GM18519 (cell line): ENCODE measurements around the gene DYNC1LI2.

Experiments used
- ATAC-seq: cut with Tn5 transposase; IDR thresholded peaks from one replicate; pipeline ENCODE4 v1.9.1; 2021; ENCODE audit warnings: mild to moderate bottlenecking, moderate library complexity; ENCODE audit not compliant: unreplicated experiment, low FRiP score

DYNC1LI2 gene

DNA sequence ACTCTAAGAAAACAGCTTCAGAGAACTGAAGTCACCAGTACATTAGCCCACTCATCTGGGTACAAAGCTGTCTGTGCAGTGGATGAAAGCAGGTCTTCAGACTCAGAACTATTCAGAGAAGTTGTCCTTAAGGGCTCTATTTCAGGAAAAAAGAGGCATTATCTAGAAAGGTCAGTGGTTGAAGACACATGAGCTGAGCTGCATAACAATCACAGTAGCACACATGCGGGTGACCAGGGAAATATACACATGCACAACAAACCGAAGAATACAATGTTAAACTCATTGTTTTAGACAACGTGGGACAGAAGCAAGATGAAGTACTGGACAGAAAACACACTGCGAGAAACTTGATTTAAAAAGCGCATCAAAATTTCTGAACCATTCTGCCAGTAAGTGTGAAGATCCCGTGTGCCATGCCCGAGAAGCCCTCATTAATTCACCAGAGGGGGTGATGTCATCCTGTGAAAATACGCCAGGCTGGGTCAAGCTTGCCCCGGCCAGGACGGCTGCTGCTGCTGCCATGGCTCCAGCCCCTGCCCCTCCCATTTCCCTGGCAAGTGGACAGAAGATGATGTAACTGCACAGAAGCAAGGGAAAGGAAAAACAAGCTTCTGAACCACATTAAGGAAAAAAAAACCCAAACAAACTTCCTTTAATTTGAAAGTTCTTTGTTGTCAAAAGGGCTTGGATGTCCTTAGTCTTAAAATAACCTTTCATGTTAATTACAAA, 10.1 kb downstream of the DYNC1LI2 start:
- ATAC-seq, result no peak

DNA sequence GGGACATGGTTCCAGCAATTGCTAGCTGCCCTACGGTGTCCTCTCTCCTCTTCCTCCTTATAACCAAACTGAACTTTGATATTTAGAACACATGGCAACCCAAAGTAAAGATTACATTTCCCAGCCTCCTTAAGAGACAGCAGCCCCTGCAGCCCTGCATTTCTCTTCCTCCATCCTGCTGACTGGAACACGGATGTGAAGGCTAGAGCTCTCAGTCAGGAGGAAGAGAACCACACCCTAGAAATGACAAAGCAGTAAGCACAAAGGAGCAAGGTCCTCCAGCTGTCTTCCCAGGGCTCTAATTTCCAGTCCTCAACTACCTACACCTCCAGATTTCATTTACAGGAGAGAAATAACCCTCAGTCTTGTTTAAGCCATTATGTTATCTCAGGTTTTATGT, 10.9 kb downstream of the DYNC1LI2 start:
- no peak for ATAC-seq

DNA sequence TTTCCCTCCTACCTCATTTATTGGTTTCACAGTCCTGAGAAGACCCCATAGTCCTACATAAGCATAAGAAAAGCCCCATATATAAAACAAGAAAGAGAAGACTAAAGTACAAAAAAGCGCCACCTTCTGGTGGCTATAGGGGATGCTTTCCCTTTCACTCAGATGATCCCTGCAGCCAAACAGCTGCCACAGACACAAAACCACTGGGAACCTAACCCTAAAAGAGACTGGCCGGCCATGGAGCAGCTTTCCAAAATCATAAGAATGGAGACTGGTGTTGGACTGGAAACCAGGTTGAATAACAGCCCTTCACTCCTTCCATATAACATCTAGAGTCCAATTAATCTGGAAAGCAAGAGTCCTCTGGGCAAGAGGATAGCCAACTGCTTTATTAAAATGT, 11.4 kb downstream of the DYNC1LI2 start:
- no peak for ATAC-seq

DNA sequence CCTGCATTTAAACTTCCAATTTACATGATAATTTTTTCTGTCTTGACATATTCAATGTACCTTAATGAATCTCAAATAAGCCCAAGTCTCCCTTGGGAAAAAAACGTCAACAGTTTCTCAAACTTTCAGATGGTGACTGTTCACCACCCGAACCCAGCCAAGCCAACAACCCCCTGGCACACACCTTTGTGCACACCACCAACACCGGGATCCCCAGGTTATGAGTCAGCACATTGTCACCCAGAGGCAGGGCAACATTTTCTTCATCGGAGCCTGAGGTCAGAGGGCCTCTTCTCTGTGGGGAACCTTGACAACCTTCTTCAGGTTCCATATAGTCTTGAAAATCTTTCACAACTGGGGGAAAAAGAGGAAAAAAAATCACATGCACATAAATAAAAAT, 15.5 kb downstream of the DYNC1LI2 start:
- ATAC-seq, result no peak

DNA sequence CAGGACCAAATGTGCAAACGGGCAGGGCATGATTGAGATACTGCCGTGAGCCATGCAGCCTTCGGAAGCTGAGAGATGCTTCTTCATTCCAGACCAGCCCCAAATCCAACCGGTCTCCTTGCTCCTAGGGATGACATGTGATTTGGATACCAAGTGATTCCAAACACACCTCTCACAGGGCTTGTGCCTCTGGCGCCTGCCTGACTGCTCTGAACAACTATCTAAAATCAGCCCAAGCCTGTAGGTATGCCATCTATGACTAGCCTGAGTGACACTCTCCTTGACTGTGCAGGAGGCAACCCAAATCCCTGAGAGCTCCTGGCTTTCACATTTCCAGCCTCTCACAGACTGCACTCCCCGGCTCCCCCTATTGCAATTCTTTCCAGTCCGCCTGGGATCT, 20.3 kb downstream of the DYNC1LI2 start:
- no peak for ATAC-seq

DNA sequence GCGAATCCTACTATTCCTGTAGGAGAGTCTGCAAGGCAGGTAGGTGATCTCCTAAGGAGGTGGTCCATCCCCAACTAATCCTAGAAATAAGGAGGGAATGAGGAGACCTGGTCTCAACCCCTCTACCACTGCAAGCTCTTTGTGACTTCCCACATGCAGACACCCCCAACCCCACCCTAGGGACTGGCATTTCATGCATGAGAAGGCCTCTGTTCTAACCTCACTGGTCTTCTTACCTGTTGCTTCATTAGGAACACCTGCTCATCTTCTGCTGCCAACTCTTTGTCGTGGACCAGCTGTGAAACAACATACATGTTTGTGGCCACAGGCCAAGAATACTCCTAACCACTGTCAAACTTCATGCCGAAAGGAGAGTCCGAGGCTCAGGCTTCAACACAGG, 22.6 kb downstream of the DYNC1LI2 start:
- ATAC-seq, result no peak

DNA sequence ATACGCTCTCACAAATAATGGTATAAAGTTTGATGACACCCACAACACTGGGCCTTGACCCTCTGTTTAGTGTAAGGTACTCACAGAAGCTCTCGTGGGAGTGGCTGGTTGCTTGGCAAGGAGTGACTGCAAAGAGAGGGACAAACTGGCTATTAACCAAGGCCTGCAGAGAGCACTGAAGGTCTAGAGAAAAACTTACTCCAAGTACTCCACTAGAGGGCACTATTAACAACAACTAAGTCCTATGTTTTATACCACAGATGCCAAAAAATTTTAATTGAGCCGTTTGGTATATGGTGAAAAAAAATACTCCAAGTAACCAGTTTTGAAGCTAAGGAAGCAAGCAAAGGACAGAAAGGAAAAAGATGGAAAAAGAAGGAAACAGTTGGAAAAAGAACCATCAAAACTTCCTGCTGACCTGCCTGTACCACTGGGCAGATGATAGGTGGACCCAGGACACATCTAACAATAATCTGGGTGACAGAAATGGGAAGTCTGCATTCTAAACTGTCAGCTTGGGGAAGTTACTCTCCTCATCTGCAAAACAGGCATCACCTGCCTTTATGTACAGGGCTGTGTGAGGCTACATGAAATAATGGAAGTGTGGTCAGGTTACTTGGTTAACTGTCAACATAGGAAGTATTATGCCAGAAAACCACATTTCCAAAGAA, 23.2 kb downstream of the DYNC1LI2 start:
- no peak for ATAC-seq

DNA sequence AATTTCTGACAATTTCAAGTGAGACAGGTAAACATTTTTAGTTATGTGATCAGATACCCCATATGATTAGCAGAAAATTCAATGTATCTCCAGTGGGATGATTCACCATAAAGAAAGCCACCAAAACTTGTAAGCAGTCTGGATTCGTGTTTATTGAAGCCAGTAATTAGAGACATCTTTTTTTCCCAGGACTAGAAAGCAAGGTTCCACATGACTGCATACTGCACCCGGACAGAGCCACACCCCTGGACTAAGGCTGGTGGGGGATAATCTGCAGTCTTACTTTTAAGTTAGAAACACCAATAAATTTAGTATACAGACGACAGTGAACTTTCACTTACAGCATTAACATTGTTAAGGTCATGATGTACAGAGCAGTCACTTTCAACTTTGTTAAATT, 30.6 kb downstream of the DYNC1LI2 start:
- no peak for ATAC-seq

DNA sequence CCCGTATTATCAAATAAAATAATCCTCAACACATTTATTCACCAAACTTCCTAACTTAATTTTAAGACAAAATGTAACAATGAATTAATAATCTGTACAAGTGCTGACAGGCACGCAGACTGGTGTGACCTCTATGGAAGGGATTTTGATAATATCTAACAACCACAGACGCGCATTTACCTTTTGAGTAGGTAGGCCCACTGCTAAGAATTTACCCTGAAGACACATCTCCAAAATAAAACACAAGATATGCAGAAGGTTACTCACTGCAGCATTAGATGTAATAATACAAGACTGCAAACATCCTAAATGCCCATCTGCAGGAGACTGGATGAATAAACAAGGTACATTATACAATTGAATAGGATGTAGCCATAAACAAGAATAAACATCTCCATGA, 32.2 kb downstream of the DYNC1LI2 start:
- ATAC-seq, result no peak

DNA sequence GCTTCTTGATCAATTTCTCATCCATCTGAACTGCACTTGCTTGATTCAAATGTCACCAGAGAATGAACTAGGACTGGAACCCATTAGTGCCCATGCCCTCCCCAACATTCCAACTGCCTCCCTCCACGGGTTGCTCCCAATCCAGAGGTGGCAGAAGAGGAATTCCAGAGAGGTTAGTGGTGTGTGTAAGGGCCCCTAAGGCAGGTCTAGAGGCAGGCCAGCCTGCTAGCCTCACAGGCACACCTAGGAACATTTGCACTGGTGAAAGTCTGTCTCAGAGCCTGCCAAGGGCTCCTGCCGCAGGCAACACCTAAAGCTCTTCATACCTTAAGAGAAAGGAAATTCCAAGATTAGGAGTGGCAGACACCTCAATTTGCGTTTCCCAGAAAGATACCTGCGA, 33.6 kb downstream of the DYNC1LI2 start:
- no peak for ATAC-seq

DNA sequence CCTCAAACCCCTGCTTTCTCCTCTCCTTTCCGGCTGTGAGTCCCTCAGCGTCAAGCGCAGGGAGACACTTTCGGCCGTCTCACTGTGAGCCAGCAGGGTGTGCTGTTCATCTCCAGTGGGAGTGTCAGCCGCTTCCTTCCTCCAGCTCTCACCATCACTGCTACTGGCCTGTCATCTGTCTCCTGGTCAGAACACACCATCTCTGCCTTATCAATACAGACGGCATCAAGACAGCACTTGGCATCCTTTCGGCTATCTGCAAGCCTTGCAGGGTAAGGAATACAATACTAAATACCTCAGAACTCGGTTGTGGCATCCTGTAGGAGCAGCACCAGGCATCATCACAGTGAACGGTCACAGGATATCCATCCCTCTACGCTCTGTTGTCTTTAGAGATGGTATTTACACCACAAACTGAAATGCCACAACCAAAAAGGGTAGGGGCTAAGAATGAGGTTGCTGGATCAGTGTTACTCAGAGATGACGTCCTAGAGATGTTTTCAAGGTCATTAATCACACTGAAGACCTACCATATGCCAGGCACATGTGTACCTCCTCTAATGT, 34.2 kb downstream of the DYNC1LI2 start:
- ATAC-seq, result no peak

DNA sequence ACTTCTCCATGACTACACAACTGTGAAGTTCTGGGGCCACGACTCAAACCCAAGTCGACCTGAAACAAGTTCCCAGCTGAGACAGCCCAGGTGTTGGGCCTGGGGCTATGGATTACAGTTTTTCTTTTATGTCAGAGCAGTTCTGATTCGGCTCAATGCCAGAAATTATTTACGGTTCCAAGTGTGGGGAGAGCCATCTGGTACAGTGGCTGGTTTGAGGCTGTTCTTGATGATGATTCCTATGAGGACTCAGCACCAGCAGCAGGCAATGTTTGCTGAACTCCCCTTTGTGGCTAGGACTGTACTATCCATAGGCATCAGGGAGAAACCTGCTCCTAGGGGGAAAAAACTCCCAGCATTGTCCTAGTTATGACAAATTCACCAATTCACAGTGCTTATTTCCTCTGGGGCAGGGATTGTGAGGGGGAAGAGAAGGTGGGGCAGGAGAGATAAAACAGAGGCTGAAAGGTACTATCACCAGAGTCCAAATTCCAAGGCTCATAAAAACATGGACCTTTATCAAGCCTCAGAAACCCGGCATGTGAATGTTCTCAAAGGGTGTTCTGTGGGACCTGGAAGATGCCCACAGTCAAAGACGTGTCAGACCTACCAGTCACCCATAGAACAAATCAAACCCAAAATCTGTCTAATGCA, 36.6 kb downstream of the DYNC1LI2 start:
- ATAC-seq, result no peak

DNA sequence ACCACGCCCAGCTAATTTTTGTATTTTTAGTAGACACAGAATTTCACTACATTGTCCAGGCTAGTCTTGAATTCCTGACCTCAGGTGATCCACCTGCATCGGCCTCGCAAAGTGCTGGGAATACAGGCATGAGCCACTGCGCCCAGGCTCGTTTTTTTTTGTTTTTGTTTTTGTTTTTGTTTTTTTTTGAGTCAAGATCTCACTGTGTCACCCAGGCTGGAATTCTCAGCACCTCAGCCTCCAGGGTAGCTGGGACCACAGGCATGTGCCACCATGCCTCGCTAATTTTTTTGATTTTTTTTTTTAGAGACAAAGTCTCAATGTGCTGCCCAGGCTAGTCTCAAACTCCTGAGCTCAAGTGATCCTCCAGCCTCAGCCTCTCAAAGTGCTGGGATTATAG, 37.3 kb downstream of the DYNC1LI2 start:
- ATAC-seq, result no peak

DNA sequence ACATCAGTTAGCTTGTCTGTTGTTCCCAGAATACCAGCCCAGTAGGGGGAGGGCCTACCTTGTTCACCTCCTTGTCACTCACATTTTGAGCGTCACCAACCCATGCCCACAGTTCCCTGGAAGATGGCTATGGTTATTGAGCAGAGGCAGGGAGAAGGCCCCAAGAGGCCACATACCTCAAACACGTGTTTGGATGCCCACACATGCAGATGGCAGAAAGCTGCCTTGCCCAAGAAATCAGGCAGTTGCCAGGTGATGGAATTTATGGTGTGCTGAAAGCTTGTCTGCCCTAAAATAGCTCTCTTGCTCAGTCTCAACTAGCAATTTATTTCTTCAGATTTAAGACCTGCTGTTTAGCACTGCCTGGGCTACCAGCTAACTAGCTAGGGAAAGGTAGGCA, 38.3 kb downstream of the DYNC1LI2 start:
- no peak for ATAC-seq

DNA sequence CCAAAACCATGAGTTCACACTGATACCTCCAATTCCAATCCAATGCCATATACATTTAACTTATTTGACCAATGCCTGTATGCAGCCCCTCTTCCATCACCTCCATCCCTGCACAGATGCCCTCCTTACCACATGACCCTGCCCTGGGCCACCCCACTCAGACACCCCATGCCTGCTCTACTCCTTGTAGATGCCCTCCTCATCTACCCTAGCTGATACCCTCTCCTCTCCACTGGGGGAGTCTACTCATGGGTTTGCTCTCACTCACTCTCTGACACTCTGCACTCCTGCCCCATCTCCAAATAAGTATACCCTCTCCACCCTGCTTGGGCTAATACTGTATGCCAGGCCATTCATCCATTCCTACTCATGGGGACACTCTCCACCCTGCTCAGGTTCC, 38.9 kb downstream of the DYNC1LI2 start:
- no peak for ATAC-seq

DNA sequence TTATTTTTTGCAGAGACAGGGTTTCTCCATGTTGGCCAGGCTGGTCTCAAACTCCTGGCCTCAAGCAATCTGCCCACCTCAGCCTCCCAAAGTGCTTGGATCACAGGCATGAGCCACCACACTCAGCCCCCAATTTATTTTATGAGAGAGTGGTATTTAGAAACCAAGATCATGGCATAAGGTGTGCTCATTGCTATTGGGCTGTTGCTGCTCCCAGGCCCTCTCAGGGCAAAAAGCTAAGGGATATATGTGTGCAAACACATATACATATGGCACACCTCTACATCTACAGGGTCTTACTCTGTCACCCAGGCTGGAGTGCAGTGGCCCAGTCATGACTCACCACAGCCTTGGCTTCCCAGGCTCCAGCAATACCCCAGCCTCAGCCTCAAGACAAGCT, 39.8 kb downstream of the DYNC1LI2 start:
- no peak for ATAC-seq

DNA sequence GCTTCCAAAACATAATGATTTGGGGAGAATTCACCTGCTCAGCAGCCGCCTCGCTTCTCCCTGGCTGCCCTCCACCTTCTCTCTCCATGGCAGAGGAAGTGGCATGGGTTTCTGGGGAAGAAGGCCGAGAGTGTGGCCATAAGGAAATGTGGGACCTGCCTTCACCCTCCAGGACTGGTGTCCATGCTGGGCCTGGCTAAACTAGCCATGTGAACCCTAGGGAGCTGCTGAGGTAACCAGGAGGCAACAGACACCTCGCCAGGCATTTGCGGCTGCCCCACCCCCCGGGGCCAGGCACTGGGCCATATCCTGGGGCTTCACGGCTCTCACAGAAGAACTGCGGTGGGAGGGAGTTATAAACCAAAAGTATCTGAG, 44.9 kb downstream of the DYNC1LI2 start:
- ATAC-seq, result no peak

DNA sequence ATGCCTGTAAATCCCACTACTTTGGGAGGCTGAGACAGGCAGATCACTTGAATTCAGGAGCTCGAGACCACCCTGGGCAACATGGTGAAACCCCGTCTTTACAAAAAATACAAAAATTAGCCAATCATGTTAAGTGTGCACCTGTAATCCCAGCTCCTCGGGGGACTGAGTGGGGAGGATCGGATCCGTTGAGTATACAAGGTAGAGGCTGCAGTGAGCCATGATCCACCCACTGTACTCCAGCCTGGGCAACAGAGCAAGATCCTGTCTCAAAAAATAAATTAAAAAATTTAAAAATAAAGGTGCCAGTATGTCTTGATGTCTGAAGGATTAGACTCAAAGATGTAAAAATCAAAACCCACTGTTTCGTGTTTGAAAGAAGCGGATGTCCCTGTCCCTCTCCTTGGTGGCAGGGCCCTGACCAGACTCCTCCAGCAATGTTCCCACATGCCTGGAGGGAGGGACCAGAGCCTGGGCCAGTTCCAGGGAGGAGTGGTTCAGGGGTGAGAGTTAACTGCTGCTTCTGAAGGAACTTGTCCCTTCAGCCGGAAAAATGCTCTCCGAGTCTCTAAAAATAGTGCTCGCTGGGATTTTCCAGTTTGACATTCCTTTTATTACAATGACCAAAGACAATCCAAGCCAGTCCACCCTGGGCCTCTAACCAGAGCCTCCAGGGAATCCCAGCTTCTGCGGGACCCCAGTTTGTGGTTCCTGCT, 45.5 kb downstream of the DYNC1LI2 start:
- no peak for ATAC-seq

DNA sequence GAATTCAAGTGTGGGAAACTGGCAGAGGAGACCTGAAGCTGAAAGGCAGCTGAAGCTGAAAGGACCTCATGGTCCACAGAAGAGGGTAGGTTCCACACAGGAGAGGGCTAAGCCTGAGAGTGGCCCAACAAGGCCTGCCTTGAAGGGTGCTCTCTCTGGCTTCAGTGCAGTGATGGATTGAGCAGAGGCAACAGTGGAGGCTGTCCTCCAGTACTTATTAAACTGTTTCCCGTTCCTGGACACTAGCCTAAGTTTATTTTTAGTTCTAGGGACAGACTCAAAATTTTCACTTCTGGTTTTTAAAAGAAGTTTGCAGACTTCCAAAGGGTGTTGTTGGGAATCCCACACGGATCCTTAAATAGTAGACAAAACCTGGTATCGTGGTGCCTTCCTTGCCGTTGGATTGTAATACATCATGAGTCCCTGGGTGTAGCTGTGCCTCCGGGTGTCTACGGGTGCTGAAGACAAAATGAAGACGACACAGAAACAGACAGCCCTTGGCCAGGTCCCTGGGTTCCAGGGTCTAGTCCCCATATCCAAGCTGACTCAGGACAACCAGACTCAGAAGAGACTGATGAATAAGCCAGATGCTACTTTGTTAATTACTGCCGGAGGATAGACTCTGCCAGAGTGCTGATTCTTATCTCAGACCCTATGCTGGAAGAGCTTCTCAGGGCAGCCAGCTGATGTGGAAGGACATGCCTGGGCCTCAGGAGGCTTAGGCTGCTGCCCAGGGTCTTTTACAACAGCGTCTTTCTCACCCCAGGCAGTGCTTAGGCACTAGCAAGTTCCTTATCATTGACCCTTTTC, 47.8 kb downstream of the DYNC1LI2 start:
- ATAC-seq, result no peak

DNA sequence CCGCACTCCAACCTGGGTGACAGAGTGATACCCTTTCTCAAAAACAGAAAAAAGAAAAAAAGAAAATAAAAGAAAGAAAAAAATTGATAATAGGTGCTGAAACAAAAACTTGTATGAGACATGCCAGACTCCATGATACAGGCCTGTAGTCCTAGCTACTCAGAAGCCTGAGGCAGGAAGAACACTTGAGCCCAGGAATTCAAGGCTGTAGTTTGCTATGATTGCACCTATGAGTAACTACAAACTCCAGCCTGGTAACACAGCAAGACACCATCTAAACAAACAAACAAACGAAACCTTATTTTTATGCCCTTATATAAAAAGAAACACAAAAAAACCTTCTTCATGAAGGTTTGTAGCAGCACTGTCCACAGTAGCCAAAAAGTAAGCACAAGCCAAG, 49.9 kb downstream of the DYNC1LI2 start:
- ATAC-seq, result no peak
